K562 (cell line): ENCODE measurements around the gene EPGN. TPM values are rescaled to one million over a fixed set of nuclear protein-coding genes. Genes with fewer than 3 reads are reported as not detected.

Source experiments
- DNMT1 ChIP-seq: fragments of 450-650 bp; IDR thresholded peaks from 2 replicates; pipeline ENCODE4 v1.6.1; 2016; ENCODE audit warnings: antibody characterized with exemption, mild to moderate bottlenecking
- ELF1 ChIP-seq: fragments of 200-800 bp; sonication (Bioruptor generic); IDR thresholded peaks from 2 replicates; pipeline ENCODE4 v1.6.1; 2016; ENCODE audit warnings: missing genetic modification characterization, missing compliant biosample characterization
- EP300 ChIP-seq: IDR thresholded peaks from 2 replicates; pipeline ENCODE4 v1.6.1; 2012; ENCODE audit warnings: low read length, improper control_type of control experiment
- FIP1L1 ChIP-seq: fragments of 200-400 bp; formaldehyde crosslinking; IDR thresholded peaks from 2 replicates; pipeline ENCODE4 v1.6.1; 2018; ENCODE audit warnings: mild to moderate bottlenecking, low read depth, low read length; ENCODE audit not compliant: poor library complexity, severe bottlenecking
- GABPB2 ChIP-seq: fragments of 250-450 bp; sonication (Bioruptor Pico); conservative IDR thresholded peaks from 2 replicates; pipeline ENCODE4 v1.5.1; 2021; ENCODE audit warnings: mild to moderate bottlenecking
- GATAD2B ChIP-seq: fragments of 450-650 bp; IDR thresholded peaks from 2 replicates; pipeline ENCODE4 v1.6.1; 2017; ENCODE audit warnings: mild to moderate bottlenecking, borderline replicate concordance
- HMBOX1 ChIP-seq: sonication (generic); IDR thresholded peaks from 2 replicates; pipeline ENCODE4 v1.6.1; 2016
- HMGXB4 ChIP-seq: sonication (generic); formaldehyde crosslinking; IDR thresholded peaks from 2 replicates; pipeline ENCODE4 v1.8.1; 2023; ENCODE audit warnings: mild to moderate bottlenecking, missing genetic modification reagents
- JUNB ChIP-seq: fragments of 450-650 bp; formaldehyde crosslinking; conservative IDR thresholded peaks from 2 replicates; pipeline ENCODE4 v1.4.0; 2020; ENCODE audit warnings: mild to moderate bottlenecking
- MECOM ChIP-seq: fragments of 250-450 bp; sonication (Bioruptor Pico); IDR thresholded peaks from 2 replicates; pipeline ENCODE4 v1.8.0; 2022; ENCODE audit warnings: inconsistent platforms
- MED1 ChIP-seq: sonication (generic); formaldehyde crosslinking; IDR thresholded peaks from 2 replicates; pipeline ENCODE4 v1.8.1; 2023; ENCODE audit warnings: missing genetic modification reagents, borderline replicate concordance
- MXD1 ChIP-seq: fragments of 250-450 bp; sonication (Bioruptor Pico); IDR thresholded peaks from 2 replicates; pipeline ENCODE4 v1.8.0; 2021; ENCODE audit warnings: borderline replicate concordance, mild to moderate bottlenecking, moderate library complexity; ENCODE audit not compliant: poor library complexity, severe bottlenecking
- NCOA6 ChIP-seq: fragments of 450-650 bp; IDR thresholded peaks from 2 replicates; pipeline ENCODE4 v1.6.1; 2017; ENCODE audit warnings: mild to moderate bottlenecking
- NFYB ChIP-seq: IDR thresholded peaks from 2 replicates; pipeline ENCODE4 v1.6.1; 2011; ENCODE audit warnings: mild to moderate bottlenecking, moderate library complexity; ENCODE audit not compliant: insufficient read length; ENCODE audit errors: extremely low read depth
- NR4A1 ChIP-seq, 2 experiments: fragments of 250-450 bp in 1 of 2; fragments of 450-650 bp in 1 of 2; sonication (Bioruptor Pico) in 1 of 2; IDR thresholded peaks; 2 replicates each; pipeline versions ENCODE4 v1.4.0 to v1.6.1; 2016 to 2020; ENCODE audit warnings: mild to moderate bottlenecking in 2 of 2, missing compliant biosample characterization in 1 of 2, missing genetic modification characterization in 1 of 2, moderate library complexity in 1 of 2
- PHF20 ChIP-seq: fragments of 450-650 bp; IDR thresholded peaks from 2 replicates; pipeline ENCODE4 v1.6.1; 2018; ENCODE audit not compliant: partially characterized antibody
- POU5F1 ChIP-seq: fragments of 150-350 bp; IDR thresholded peaks from 2 replicates; pipeline ENCODE4 v1.6.1; 2014; ENCODE audit warnings: borderline replicate concordance, low read length, low read depth, mild to moderate bottlenecking; ENCODE audit not compliant: partially characterized antibody
- RBM15 ChIP-seq: fragments of 200-400 bp; formaldehyde crosslinking; IDR thresholded peaks from 2 replicates; pipeline ENCODE4 v1.6.1; 2018; ENCODE audit warnings: mild to moderate bottlenecking, low read length, moderate library complexity; ENCODE audit not compliant: insufficient read depth
- RBM25 ChIP-seq: fragments of 200-400 bp; formaldehyde crosslinking; IDR thresholded peaks from 2 replicates; pipeline ENCODE4 v1.6.1; 2018; ENCODE audit warnings: low read length, low read depth, moderate library complexity; ENCODE audit not compliant: severe bottlenecking
- RNF2 ChIP-seq: sonication (generic); IDR thresholded peaks from 2 replicates; pipeline ENCODE4 v1.6.1; 2016
- SMAD3 ChIP-seq: fragments of 450-650 bp; formaldehyde crosslinking; conservative IDR thresholded peaks from 2 replicates; pipeline ENCODE4 v1.4.0; 2020; ENCODE audit warnings: mild to moderate bottlenecking
- STAT5B ChIP-seq: fragments of 250-450 bp; sonication (Bioruptor Pico); IDR thresholded peaks from 2 replicates; pipeline ENCODE4 v1.8.0; 2021; ENCODE audit warnings: mild to moderate bottlenecking, inconsistent platforms
- TARDBP ChIP-seq: fragments of 450-650 bp; IDR thresholded peaks from 2 replicates; pipeline ENCODE4 v1.6.1; 2016
- ZBTB26 ChIP-seq: fragments of 450-650 bp; formaldehyde crosslinking; IDR thresholded peaks from 2 replicates; pipeline ENCODE4 v1.4.0; 2022; ENCODE audit warnings: missing genetic modification characterization
- polyA plus RNA-seq, 8 experiments: library from polyadenylated mRNA; depleted of rRNA in 4 of 8; stranded (reverse) in 5 of 8; unstranded in 3 of 8; fragments of >200 nt; fragmentation: Nextera tagmentation in 2 of 8; fragmentation: Illumina TruSeq in 1 of 8; extraction: Ambion mirVana in 2 of 8; extraction: Trizol in 1 of 8; gene quantifications; 2 replicates each; pipeline versions ENCODE4 v1.2.1 to v1.2.3, GENCODE V29; 2011 to 2014; ENCODE audit warnings: inconsistent platforms in 1 of 8, missing spikeins in 1 of 8
- total RNA-seq, 7 experiments: library from RNA; depleted of rRNA in 6 of 7; stranded (reverse); fragments of >200 nt in 6 of 7; fragmentation: Illumina TruSeq in 2 of 7; extraction: Trizol in 2 of 7; gene quantifications; 2 replicates each; pipeline versions ENCODE4 v1.2.1 to v1.2.3, GENCODE V29; 2011 to 2021; ENCODE audit warnings: low replicate concordance in 1 of 7
- TF ChIP-seq, protein P1 (sequence below): sonication (generic); formaldehyde crosslinking; IDR thresholded peaks from 2 replicates; pipeline ENCODE4 v1.8.0; 2022; ENCODE audit warnings: mild to moderate bottlenecking, missing genetic modification reagents

EPGN gene
- total and polyA plus RNA-seq, 9 of the 15 experiments (the other 6 are each of a cell fraction or from before 2014, with no cell fraction given) = 0.10 to 0.56 TPM; not detected in 7

GRCh38 chr4:74330295-74330750 is 22.1 kb downstream of the EPGN start (continued):
- no peak for TF ChIP-seq MXD1 (CRISPR knock-in tag)
- no peak for TF ChIP-seq HMGXB4 (CRISPR knock-in tag)
- TF ChIP-seq, protein P1, sequence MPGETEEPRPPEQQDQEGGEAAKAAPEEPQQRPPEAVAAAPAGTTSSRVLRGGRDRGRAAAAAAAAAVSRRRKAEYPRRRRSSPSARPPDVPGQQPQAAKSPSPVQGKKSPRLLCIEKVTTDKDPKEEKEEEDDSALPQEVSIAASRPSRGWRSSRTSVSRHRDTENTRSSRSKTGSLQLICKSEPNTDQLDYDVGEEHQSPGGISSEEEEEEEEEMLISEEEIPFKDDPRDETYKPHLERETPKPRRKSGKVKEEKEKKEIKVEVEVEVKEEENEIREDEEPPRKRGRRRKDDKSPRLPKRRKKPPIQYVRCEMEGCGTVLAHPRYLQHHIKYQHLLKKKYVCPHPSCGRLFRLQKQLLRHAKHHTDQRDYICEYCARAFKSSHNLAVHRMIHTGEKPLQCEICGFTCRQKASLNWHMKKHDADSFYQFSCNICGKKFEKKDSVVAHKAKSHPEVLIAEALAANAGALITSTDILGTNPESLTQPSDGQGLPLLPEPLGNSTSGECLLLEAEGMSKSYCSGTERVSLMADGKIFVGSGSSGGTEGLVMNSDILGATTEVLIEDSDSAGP (CRISPR knock-in tag) = no peak
- TF ChIP-seq STAT5B (CRISPR knock-in tag) = no peak
- TF ChIP-seq MECOM (CRISPR knock-in tag) = no peak
- TF ChIP-seq RNF2 = peak; percentile 59; the same call in 1 of the 2 replicates
- no peak for TF ChIP-seq MED1 (CRISPR knock-in tag)
- TF ChIP-seq TARDBP = no peak
- no peak for TF ChIP-seq FIP1L1
- no peak for TF ChIP-seq ELF1 (tag)
- TF ChIP-seq SMAD3 (CRISPR knock-in tag) = no peak
- TF ChIP-seq DNMT1 = no peak
- peak; percentile 88 for TF ChIP-seq EP300
- TF ChIP-seq NR4A1 (CRISPR knock-in tag; IDR thresholded peaks at IDR 0.05) = no peak
- TF ChIP-seq NR4A1 (tag; IDR thresholded peaks at IDR 0.05) = no peak
- TF ChIP-seq HMBOX1 = peak; percentile 88
- TF ChIP-seq ZBTB26 (CRISPR knock-in tag) = no peak
- TF ChIP-seq POU5F1 = no peak
- no peak for TF ChIP-seq NFYB
- TF ChIP-seq GABPB2 (CRISPR knock-in tag) = no peak
- no peak for TF ChIP-seq JUNB (CRISPR knock-in tag)
- TF ChIP-seq GATAD2B = no peak
- TF ChIP-seq NCOA6 = no peak
- peak; percentile 77 for TF ChIP-seq RBM25
- TF ChIP-seq PHF20 = no peak
- no peak for TF ChIP-seq RBM15
